ENCODE data around the gene NUMB. TPM values are rescaled to one million over a fixed set of nuclear protein-coding genes. Genes with fewer than 3 reads are reported as not detected.
"Not testable (repeated sequence)": the region's sequence is repeated elsewhere in the genome, so short reads cannot be mapped to it uniquely, and the experiment has no call there.

Gene NUMB
- total RNA-seq, 1 experiment from 2014 or later = 12.9 TPM

GRCh38 chr14:73364559-73364958 is 93.8 kb downstream of the NUMB start:
- no peak for DNase-seq (ENCODE audit: low read depth)

- no peak for DNase-seq (ENCODE audit: low read depth)
Measured at GRCh38 chr14:73359445-73359844, 98.9 kb downstream of the NUMB start.

GRCh38 chr14:73358187-73358586 is 100.2 kb downstream of the NUMB start:
- DNase-seq (ENCODE audit: low read depth) = no peak

- DNase-seq (ENCODE audit: low read depth) = not testable (repeated sequence)
Measured at GRCh38 chr14:73349091-73349490, 109.3 kb downstream of the NUMB start.

- no peak for DNase-seq (ENCODE audit: low read depth)
Measured at GRCh38 chr14:73344319-73344718, 114.0 kb downstream of the NUMB start.

- no peak for DNase-seq (ENCODE audit: low read depth)
Measured at GRCh38 chr14:73342670-73343069, 115.7 kb downstream of the NUMB start.

GRCh38 chr14:73339846-73340595 is 118.3 kb downstream of the NUMB start:
- DNase-seq (ENCODE audit: low read depth) = no peak

- DNase-seq (ENCODE audit: low read depth) = no peak
Measured at GRCh38 chr14:73339206-73339605, 119.1 kb downstream of the NUMB start.

- DNase-seq (ENCODE audit: low read depth) = no peak
Measured at GRCh38 chr14:73338551-73338950, 119.8 kb downstream of the NUMB start.

- DNase-seq (ENCODE audit: low read depth) = no peak
Measured at GRCh38 chr14:73333031-73333430, 125.3 kb downstream of the NUMB start.

GRCh38 chr14:73325630-73326299 is 132.6 kb downstream of the NUMB start:
- no peak for DNase-seq (ENCODE audit: low read depth)

GRCh38 chr14:73325063-73325462 is 133.3 kb downstream of the NUMB start:
- no peak for DNase-seq (ENCODE audit: low read depth)

- no peak for DNase-seq (ENCODE audit: low read depth)
Measured at GRCh38 chr14:73324533-73324932, 133.8 kb downstream of the NUMB start.

- DNase-seq (ENCODE audit: low read depth) = no peak
Measured at GRCh38 chr14:73323896-73324399, 134.4 kb downstream of the NUMB start.

GRCh38 chr14:73313151-73313550 is 145.2 kb downstream of the NUMB start:
- no peak for DNase-seq (ENCODE audit: low read depth)

GRCh38 chr14:73312687-73313086 is 145.7 kb downstream of the NUMB start:
- no peak for DNase-seq (ENCODE audit: low read depth)

GRCh38 chr14:73311708-73312030 is 146.7 kb downstream of the NUMB start:
- DNase-seq (ENCODE audit: low read depth) = no peak

GRCh38 chr14:73309207-73309606 is 149.1 kb downstream of the NUMB start:
- not testable (repeated sequence) for DNase-seq (ENCODE audit: low read depth)

GRCh38 chr14:73307261-73307660 is 151.1 kb downstream of the NUMB start:
- DNase-seq (ENCODE audit: low read depth) = no peak

GRCh38 chr14:73305499-73305898 is 152.8 kb downstream of the NUMB start:
- DNase-seq (ENCODE audit: low read depth) = no peak

- DNase-seq (ENCODE audit: low read depth) = peak; percentile 25
Measured at GRCh38 chr14:73295198-73295796, 163.0 kb downstream of the NUMB start.

- DNase-seq (ENCODE audit: low read depth) = no peak
Measured at GRCh38 chr14:73293782-73294781, 164.3 kb downstream of the NUMB start.
